Tongue (tissue), 2 donors: Measurements from ENCODE around the gene MYLK3. TPM values are rescaled to one million over a fixed set of nuclear protein-coding genes. Genes with fewer than 3 reads are reported as not detected.
"Not testable (repeated sequence)": the region's sequence is repeated elsewhere in the genome, so short reads cannot be mapped to it uniquely, and the experiment has no call there.

Experiments used
- DNase-seq: peaks from one replicate; pipeline ENCODE4 v3.0.0-alpha.2; 2015
- total RNA-seq: library from RNA; depleted of rRNA; stranded (reverse); fragments of >200 nt; gene quantifications from one replicate; pipeline ENCODE4 v1.2.3, GENCODE V29; 2014

Gene MYLK3
- total RNA-seq, 1 donor from 2014 or later, result 80.8 TPM

GRCh38 chr16:46689365-46690280 lies 58.5 kb downstream of the MYLK3 start, which contains the start of gene ORC6:
Gene ORC6, plus strand, starts transcription at chr16:46689659. Its CDS starts 47 bp downstream, at chr16:46689706.
- DNase-seq, result peak; percentile 99

GRCh38 chr16:46688654-46689364 lies 59.3 kb downstream of the MYLK3 start, which contains the start of gene VPS35:
Gene VPS35, minus strand, starts transcription at chr16:46689178. Its CDS starts 45 bp downstream, at chr16:46689133.
- peak; percentile 99 for DNase-seq

GRCh38 chr16:46688101-46688653 lies 60.0 kb downstream of the MYLK3 start:
- peak; percentile 61 for DNase-seq

- no peak for DNase-seq
Measured at GRCh38 chr16:46687486-46687885, 60.7 kb downstream of the MYLK3 start.

GRCh38 chr16:46686815-46687473 lies 61.2 kb downstream of the MYLK3 start:
- DNase-seq, result no peak

GRCh38 chr16:46681867-46682266 lies 66.3 kb downstream of the MYLK3 start:
- not testable (repeated sequence) for DNase-seq

- DNase-seq, result not testable (repeated sequence)
Measured at GRCh38 chr16:46677943-46678342, 70.2 kb downstream of the MYLK3 start.

GRCh38 chr16:46673320-46674013 lies 74.7 kb downstream of the MYLK3 start:
- peak; percentile 71 for DNase-seq

- no peak for DNase-seq
Measured at GRCh38 chr16:46662123-46662522, 86.0 kb downstream of the MYLK3 start.

- no peak for DNase-seq
Measured at GRCh38 chr16:46658925-46659324, 89.2 kb downstream of the MYLK3 start.

Other genes with a start within 250 kb of the MYLK3 start
- 14.4 TPM for gene SHCBP1, start 127.0 kb downstream of the MYLK3 start, total RNA-seq
- gene VPS35, start 59.2 kb downstream of the MYLK3 start, total RNA-seq, result 129 TPM
- 11.9 TPM for gene ORC6, start 58.7 kb downstream of the MYLK3 start, total RNA-seq
- gene C16orf87, start 82.8 kb upstream of the MYLK3 start, total RNA-seq, result 30.9 TPM
- gene GPT2, start 136.0 kb upstream of the MYLK3 start, total RNA-seq, result 80.7 TPM
- gene DNAJA2, start 225.3 kb upstream of the MYLK3 start, total RNA-seq, result 55.4 TPM